GM12892 (cell line): ENCODE results near the gene CDH20.

Experiments used
- POLR2A ChIP-seq: IDR thresholded peaks from 2 replicates; pipeline ENCODE4 v1.6.1; 2011; ENCODE audit warnings: low read depth, low read length, control low read depth
- POLR2AphosphoS5 ChIP-seq: IDR thresholded peaks from 2 replicates; pipeline ENCODE4 v1.6.1; 2011; ENCODE audit warnings: low read depth, low read length, control low read depth

GRCh38 chr18:61503688-61504087, 170.5 kb downstream of the CDH20 start:
- TF ChIP-seq POLR2AphosphoS5 (no peak), POLR2A (no peak)
